HEK293 (cell line): Measurements from ENCODE around the gene ABCB9.

ENCODE experiments used
- GLI2 ChIP-seq: fragments of 450-650 bp; formaldehyde crosslinking; IDR thresholded peaks from 2 replicates; pipeline ENCODE4; 2017; ENCODE audit warnings: missing biosample characterization, missing genetic modification characterization, low read depth, borderline replicate concordance
- KLF8 ChIP-seq: fragments of 450-650 bp; formaldehyde crosslinking; IDR thresholded peaks from 2 replicates; pipeline ENCODE4 v1.5.1; 2016; ENCODE audit warnings: missing biosample characterization, missing genetic modification characterization
- PATZ1 ChIP-seq: fragments of 450-650 bp; formaldehyde crosslinking; IDR thresholded peaks from 2 replicates; pipeline ENCODE4 v1.5.1; 2016; ENCODE audit warnings: missing biosample characterization, missing genetic modification characterization
- PBX3 ChIP-seq: sonication (generic); formaldehyde crosslinking; IDR thresholded peaks from 2 replicates; pipeline ENCODE4 v1.8.1; 2022; ENCODE audit warnings: mild to moderate bottlenecking, moderate library complexity, missing genetic modification reagents
- PRDM2 ChIP-seq: fragments of 450-650 bp; formaldehyde crosslinking; IDR thresholded peaks from 2 replicates; pipeline ENCODE4 v1.5.1; 2016; ENCODE audit warnings: missing biosample characterization, missing genetic modification characterization, borderline replicate concordance
- TSHZ1 ChIP-seq: fragments of 450-650 bp; formaldehyde crosslinking; IDR thresholded peaks from 2 replicates; pipeline ENCODE4 v1.5.1; 2016; ENCODE audit warnings: missing biosample characterization, missing genetic modification characterization, borderline replicate concordance
- ZBTB26 ChIP-seq: fragments of 450-650 bp; formaldehyde crosslinking; optimal IDR thresholded peaks from 2 replicates; pipeline ENCODE3; 2016; ENCODE audit warnings: missing biosample characterization, mild to moderate bottlenecking, missing genetic modification characterization
- ZNF10 ChIP-seq: fragments of 450-650 bp; formaldehyde crosslinking; IDR thresholded peaks from 2 replicates; pipeline ENCODE4 v1.5.1; 2017; ENCODE audit warnings: missing biosample characterization, missing genetic modification characterization
- ZNF169 ChIP-seq: fragments of 450-650 bp; formaldehyde crosslinking; IDR thresholded peaks from 2 replicates; pipeline ENCODE4 v1.5.1; 2016; ENCODE audit warnings: missing biosample characterization, missing genetic modification characterization
- ZNF174 ChIP-seq: fragments of 450-650 bp; formaldehyde crosslinking; IDR thresholded peaks from 2 replicates; pipeline ENCODE4 v1.5.0; 2017; ENCODE audit warnings: missing biosample characterization, mild to moderate bottlenecking, missing genetic modification characterization
- ZNF202 ChIP-seq: fragments of 450-650 bp; formaldehyde crosslinking; IDR thresholded peaks from 2 replicates; pipeline ENCODE4 v1.5.1; 2016; ENCODE audit warnings: missing biosample characterization, missing genetic modification characterization, borderline replicate concordance
- ZNF211 ChIP-seq: fragments of 450-650 bp; formaldehyde crosslinking; IDR thresholded peaks from 2 replicates; pipeline ENCODE4 v1.5.1; 2016; ENCODE audit warnings: low read depth, missing biosample characterization, missing genetic modification characterization
- ZNF335 ChIP-seq: fragments of 450-650 bp; formaldehyde crosslinking; conservative IDR thresholded peaks from 2 replicates; pipeline ENCODE4 v1.5.1; 2016; ENCODE audit warnings: missing biosample characterization, missing genetic modification characterization
- ZNF398 ChIP-seq: fragments of 450-650 bp; formaldehyde crosslinking; IDR thresholded peaks from 2 replicates; pipeline ENCODE4 v1.5.1; 2017; ENCODE audit warnings: missing biosample characterization, missing genetic modification characterization
- ZNF473 ChIP-seq: fragments of 450-650 bp; formaldehyde crosslinking; IDR thresholded peaks from 2 replicates; pipeline ENCODE4 v1.5.1; 2017; ENCODE audit warnings: missing biosample characterization, missing genetic modification characterization
- ZNF560 ChIP-seq: fragments of 450-650 bp; formaldehyde crosslinking; IDR thresholded peaks from 2 replicates; pipeline ENCODE4 v1.5.1; 2017; ENCODE audit warnings: missing biosample characterization, missing genetic modification characterization, borderline replicate concordance
- ZNF701 ChIP-seq: fragments of 450-650 bp; formaldehyde crosslinking; IDR thresholded peaks from 2 replicates; pipeline ENCODE4 v1.5.1; 2016; ENCODE audit warnings: missing biosample characterization, missing genetic modification characterization
- ZNF837 ChIP-seq: fragments of 450-650 bp; formaldehyde crosslinking; IDR thresholded peaks from 2 replicates; pipeline ENCODE4 v1.5.1; 2016; ENCODE audit warnings: missing biosample characterization, missing genetic modification characterization
- ZSCAN30 ChIP-seq: fragments of 450-650 bp; IDR thresholded peaks from 2 replicates; pipeline ENCODE4 v1.5.1; 2018; ENCODE audit warnings: missing biosample characterization, mild to moderate bottlenecking, missing genetic modification characterization, moderate library complexity
- ZSCAN5A ChIP-seq: fragments of 450-650 bp; formaldehyde crosslinking; IDR thresholded peaks from 2 replicates; pipeline ENCODE4 v1.5.1; 2016; ENCODE audit warnings: missing biosample characterization, missing genetic modification characterization

Gene ABCB9

GRCh38 chr12:122965851-122966742 is at the start of gene ABCB9 (continued):
- TF ChIP-seq PBX3 (CRISPR knock-in tag): no peak
- TF ChIP-seq ZNF837: 0 out of 2 replicates have a peak, but pooled peaks have one; percentile 70
- TF ChIP-seq ZNF202 (tag by site-specific recombination): no peak
- TF ChIP-seq GLI2 (tag by site-specific recombination): no peak
- TF ChIP-seq PATZ1: peak; percentile 74; the same call in 1 of the 2 replicates
- TF ChIP-seq ZNF335: peak; percentile 91
- peak; percentile 43; the same call in 1 of the 2 replicates for TF ChIP-seq KLF8 (tag by site-specific recombination)
- no peak for TF ChIP-seq ZNF169 (tag by site-specific recombination)
- TF ChIP-seq ZNF211 (tag by site-specific recombination): no peak
- TF ChIP-seq ZSCAN30 (tag by site-specific recombination): peak; percentile 5; the same call in 1 of the 2 replicates
- TF ChIP-seq ZSCAN5A (tag by site-specific recombination): peak; percentile 40; the same call in 1 of the 2 replicates
- TF ChIP-seq ZNF10 (tag by site-specific recombination): no peak
- peak; percentile 75 for TF ChIP-seq ZBTB26 (tag by site-specific recombination)
- TF ChIP-seq ZNF473 (tag by site-specific recombination): no peak
- no peak for TF ChIP-seq ZNF701
- TF ChIP-seq ZNF560 (tag by site-specific recombination): no peak
- TF ChIP-seq TSHZ1 (tag by site-specific recombination): no peak
- no peak for TF ChIP-seq PRDM2 (tag by site-specific recombination)
- no peak for TF ChIP-seq ZNF398 (tag by site-specific recombination)
- TF ChIP-seq ZNF174 (tag by site-specific recombination): no peak
